Fibroblast of skin of abdomen (primary cell): ENCODE data around the gene IFI27L2. TPM values are rescaled to one million over a fixed set of nuclear protein-coding genes. Genes with fewer than 3 reads are reported as not detected.
"Not testable (repeated sequence)": the region's sequence is repeated elsewhere in the genome, so short reads cannot be mapped to it uniquely, and the experiment has no call there.

Source experiments
- DNase-seq: peaks from one replicate; pipeline ENCODE4 v3.0.0-alpha.2; 2013
- polyA plus RNA-seq, 2 experiments: library from polyadenylated mRNA; unstranded; fragments of 120-200 nt; gene quantifications; one replicate each; pipeline ENCODE4 v1.2.1, GENCODE V29; 2013; ENCODE audit not compliant: insufficient read length in 2 of 2

Gene IFI27L2, protein sequence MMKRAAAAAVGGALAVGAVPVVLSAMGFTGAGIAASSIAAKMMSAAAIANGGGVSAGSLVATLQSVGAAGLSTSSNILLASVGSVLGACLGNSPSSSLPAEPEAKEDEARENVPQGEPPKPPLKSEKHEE
- polyA plus RNA-seq (2013, experiment 1 of 2; ENCODE audit: insufficient read length): 115 TPM
- 118 TPM for polyA plus RNA-seq (2013, experiment 2 of 2; ENCODE audit: insufficient read length)

DNA sequence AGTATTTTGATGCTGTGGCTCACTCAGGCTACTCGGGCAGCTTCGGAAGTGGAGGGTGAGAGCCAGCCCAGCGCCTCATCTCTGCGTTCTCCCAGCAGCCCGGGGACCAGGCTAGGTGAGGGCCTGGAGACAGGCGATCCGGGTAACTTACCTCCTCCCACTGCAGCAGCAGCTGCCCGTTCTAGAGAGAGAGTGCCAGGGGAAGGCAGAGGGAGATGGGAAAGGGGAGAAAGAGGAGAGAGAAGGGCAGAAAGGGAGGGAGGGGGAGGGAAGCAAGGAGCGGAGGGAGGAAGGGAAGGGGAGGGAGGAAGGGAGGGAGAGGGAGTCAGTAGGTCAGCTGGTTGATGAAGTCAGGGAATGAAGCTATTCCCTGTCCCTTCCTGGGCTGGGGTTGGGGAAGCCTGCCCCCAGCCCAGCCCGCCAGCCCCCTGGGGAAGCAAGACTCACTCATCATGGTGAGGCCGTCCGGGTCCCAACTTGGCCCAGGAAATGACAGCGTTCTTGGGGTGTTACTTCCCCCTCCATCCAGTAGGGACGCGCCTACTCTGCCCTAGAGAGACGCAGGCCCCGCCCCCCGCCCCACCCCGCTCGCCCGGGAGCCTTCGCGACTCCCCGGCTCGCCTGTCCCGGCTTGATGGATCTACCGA is at the start of gene IFI27L2:
Gene IFI27L2 (minus strand): TSS at position 494 of the 647 bp plus-strand sequence. CDS start 40 bp downstream, at position 454.
- peak; percentile 86 for DNase-seq

DNA sequence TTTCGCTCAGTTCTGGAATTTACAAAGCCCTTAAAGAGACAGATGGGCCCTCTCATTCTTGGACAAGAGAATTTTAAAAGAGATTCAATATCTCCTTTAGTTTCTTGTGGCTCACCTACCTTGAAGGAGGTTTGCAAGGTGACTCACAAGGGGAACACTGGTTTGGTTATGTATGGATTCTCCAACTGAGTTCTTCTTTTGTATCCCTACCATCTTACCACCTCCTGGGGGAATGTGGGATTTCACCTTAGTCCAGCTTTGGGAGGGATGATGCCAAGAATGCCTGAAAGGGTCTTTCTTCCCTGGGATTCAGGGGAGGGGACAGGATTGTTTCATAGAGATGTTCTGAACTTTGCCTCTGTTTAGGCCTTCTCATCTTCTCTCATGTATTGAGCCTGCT is 48.4 kb upstream of the IFI27L2 start:
- DNase-seq: no peak

DNA sequence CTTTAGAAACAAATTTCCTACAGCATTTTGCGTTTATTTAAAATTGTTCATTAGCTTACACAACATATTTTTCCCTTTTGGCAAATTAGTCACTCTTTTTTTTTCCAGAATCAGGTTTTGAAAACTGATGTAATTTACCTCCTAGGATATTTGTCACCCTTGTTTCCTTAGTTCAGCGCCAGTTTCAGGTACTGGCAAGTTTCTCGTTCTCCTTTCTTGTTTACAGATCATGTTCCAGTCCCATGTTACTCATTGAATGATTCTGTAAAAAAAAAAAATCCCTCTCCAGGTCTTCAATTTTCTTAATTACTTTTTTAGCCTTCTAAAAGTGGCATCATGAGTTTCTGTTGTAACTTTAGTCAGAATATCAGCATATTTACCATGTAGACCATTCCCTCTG is 47.4 kb upstream of the IFI27L2 start:
- no peak for DNase-seq

DNA sequence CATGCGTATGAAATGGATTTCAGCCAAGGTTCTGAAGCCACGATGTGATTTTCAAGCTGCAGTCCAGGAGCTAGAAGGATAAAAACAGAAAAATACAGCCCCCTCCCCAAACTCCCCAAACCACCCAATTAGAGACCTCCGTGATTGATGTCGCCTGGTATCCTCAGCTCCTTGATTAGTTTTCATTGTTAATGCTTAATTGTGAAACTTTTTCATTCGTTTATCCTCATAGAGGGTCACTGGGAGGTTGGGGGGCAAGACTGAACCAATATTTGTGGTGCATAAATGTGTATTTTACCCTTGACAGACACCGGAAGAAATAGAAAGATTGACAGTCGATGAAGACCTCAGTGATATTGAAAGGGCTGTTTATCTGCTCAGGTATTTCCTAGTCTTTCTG is 46.3 kb upstream of the IFI27L2 start:
- no peak for DNase-seq

DNA sequence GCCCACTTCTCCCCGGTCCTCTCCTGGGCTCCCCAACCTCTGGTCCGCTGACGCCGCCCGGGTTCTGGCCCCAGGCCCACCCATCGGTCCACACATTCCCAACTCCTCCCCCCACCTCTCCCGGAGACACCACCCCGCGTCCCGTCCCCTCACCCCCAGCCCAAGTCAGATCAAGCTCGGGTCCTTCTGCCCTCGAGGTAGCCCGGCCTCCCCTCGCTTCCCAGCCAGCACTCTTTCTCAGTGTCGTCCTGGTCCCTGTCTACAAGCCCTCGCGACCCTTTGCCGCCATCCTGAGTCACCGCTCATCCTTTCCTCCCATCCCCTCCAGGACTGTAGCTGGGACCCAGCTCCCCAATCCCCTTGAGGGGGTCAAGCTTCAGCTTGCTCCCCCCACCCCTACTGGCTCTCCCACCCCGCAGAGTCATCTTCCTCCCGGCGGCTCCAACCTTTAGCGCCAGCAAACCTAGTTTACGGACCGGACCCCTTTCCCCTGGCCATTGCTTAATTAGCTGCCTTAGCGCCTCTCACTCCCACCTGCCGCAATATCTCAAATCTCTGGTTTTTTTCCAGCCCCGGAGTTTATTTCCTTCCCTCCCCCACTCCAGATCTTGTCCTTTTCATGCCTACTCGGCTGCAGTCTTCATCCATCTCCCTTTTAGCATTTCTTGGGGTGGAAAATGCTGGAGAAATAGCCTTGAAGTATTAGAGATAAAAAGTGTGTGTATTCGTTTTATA is 45.8 kb upstream of the IFI27L2 start:
- no peak for DNase-seq

DNA sequence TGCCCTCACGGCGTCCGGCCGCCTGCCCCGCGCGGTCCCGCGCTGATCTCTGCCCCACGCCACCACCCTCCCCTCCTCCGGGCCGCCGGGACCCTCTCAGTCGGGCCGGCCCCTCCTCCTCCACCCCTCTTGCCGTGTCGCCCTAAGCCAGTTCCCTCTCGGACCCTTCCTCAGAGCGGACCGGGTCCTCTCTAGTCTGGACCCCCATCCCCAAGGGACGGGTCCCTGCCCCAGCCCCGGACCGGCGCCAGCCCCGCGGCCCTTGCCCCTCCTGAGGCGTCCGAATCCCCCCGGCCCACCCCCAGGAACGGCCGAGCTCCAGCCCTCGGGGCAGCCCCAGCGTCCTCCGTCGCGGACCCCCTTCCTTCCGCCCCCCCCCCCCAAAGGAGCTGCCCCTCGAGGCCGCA is 45.2 kb upstream of the IFI27L2 start:
- DNase-seq: no peak

DNA sequence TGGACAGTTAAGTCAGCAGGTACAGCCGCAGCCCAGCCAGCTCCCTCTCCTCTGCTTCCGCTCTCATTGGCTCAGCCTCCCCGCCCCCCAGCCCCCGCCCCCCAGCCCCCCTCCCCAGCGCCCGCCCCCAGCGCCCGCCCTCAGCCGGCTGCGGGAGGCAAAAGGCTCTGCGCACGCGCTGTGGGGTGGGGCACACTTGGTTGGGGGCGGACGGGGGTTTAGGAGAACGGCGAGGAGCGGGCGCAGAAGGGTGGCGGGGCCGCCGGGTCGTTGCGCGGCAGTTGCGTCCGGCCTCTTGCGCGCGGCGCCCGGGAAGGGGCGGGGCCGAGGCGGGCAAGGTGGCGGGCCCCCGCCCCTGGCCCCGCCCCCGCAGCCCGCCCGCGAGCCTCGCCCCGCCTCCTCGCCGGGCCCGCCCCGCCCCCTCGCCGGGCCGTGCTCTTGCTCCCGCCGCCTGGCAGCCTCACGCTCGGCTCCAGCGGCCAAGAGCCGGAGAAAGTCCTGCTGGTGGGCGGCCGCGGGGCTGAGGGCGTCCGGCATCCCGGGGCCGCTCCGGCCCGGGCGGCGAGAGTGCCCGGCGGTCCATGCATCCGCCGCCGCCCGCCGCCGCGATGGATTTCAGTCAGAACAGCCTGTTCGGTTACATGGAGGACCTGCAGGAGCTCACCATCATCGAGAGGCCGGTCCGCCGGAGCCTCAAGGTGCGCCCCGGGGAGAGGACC is 44.6 kb upstream of the IFI27L2 start, which contains the start of gene PPP4R4:
Gene PPP4R4 (plus strand): TSS at position 438 of the 719 bp plus-strand sequence. CDS start 144 bp downstream, at position 582.
- DNase-seq: peak; percentile 88

DNA sequence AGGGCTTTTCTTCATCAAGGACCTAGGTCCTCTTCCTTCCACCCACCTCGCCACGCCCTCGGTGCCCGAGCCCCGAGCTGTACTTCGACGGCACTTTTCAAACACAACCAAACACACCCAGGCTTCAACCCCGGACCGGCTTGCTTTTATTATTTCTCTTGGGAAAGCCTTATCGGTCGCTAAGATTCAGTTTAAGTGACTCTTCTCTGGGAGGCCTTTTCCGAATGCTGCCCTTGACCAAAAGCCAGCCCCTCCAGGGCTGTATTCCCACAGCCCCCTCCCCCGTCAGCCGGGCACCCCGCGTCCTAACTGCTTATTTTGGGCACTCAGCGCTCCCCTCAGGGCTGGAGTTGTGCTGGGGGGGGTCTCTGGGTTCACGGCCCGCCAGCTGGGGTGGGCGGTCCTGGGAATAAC is 44.1 kb upstream of the IFI27L2 start:
- DNase-seq: no peak

DNA sequence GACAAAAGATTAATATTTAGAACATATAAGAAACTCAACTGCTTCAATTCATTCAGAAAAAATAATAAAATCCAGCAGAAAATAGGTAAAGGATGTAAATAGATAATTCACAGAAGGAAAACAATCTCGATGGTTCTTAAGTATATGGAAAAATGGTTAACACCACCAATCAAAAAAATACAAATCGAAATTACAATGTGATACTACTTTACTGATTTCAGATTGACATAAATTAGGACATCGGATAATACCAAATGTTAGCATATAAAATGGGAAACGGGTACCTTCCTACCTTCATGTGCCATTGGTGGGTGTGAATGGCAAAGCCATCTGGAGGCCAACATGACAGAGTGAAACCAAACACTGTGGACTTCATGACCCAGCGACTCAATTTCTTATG is 43.1 kb upstream of the IFI27L2 start:
- no peak for DNase-seq

DNA sequence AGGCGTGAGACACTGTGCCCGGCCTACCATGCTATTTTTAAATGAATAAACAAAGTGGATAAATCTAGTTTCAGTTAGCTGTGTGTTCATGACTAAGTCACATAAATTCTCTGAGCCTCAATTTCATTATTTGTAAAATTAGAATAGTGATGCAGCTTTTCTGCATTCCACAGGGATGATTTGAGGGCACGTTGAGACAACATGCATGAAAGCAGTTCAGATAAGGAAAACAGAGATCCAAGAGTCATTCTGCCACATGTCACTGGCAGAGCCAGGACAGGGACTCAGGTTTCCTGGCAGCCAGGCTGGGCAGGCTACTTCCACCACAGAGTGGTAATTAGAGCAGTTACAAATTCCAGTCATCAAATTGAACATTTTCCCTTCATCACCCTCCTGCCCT is 41.8 kb upstream of the IFI27L2 start:
- no peak for DNase-seq

DNA sequence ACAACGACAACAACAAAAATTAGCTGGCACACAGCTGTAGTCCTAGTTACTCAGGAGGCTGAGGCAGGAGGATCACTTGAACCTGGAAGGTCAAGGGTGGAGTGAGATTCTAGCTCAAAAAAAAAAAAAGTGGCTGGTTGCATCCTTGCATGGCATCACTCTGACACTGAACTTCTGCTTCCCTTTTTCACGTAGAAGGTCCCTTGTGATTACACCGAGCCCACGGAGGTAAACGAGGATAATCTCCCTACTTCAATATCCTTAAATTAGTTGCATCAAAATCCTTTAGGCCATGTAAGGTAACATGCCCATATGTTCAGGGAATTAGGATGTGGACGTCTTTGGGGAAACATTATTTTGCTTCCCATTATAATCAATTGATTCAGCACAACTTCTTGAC is 40.7 kb upstream of the IFI27L2 start:
- DNase-seq: no peak

DNA sequence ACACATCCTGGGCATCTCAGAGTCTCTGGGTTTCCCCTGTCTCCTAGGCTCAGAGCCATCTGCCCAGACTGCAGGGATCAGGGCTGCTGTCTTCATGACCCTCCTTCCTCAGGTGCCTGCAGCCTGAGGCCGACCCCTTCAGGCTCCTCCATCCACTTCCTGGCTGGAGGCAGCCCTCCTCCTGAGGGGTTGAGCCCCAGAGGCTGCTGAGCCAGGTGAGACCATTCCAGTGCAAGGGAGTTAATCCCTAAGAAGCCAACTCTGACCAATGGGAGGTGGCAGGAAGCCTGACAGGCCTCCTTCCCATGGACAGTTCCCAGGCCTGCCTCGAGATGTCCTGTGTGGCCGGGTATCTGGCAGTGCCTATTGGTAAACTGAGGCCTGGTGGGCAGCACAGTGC is 36.3 kb upstream of the IFI27L2 start:
- DNase-seq: no peak

DNA sequence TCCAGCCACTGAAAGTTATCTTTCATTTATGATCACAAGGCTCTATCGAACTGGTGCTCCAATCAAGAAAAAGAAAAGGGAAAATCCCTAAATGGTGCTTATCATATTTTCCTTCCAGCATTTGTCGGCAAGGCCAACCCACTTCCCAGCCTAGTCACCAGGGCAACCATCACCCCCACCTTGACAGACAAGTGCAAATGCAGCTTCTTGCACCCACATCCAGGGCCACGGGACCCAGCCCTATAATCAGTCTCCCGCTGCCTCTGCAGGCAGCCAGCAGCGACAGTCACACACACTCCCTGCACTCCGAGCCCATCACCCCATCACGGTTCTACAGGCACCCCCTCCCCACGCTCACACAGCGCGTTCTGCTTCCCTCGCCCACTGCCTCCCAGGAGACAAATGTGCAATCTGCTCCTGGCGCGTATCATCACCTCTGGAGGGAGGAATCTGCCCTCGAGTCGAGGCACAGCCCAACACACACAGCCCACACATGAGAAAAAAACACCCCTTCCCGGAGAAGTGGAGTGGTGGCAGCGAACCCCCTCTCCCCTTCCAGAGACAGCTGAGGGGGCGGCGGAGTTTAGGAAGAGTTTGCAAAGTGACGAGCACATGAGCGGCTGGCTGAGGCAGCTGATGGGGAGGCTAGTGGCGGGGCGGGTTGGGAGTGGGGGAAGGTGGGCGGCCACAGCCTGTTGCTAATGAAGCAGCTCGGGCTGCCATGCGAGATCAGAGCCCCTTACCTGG is 35.5 kb upstream of the IFI27L2 start:
- no peak for DNase-seq

DNA sequence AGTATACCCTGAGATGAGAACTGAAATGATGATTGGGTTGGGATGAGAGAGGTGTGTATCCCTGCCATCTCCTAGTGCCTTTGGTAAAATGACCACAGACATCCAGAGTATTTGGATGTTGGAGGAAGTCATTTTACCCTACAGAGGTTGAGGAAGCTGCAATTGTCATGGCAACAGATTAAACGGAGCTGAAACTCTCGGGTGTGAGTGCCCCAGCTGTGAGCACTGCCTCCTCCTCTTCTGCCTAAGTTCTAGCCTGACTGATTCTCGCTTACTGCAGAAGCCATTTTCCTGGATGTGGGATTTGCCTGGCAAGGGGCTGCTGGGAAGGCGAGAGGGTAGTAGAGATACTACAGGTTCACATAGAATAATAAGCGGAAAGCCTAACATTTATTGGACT is 34.4 kb upstream of the IFI27L2 start:
- DNase-seq: no peak

DNA sequence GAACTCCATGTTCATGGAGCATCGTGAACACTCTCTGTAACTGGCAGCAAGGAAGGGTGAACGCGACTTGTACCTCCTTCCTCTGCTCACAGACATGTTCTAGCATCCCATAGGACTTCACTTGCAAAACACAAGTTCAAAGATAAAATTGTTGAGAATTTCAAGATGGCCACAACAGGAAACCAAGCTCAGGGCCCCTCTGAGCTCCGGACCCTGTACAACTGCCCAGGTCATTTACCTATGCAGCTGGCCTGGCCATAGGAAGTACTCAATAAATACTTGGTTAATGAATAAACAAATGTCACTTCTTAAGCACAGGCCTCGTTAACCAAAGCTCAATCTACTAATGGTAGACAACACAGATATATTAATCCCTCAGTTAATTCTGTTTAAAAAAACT is 33.1 kb upstream of the IFI27L2 start:
- no peak for DNase-seq

DNA sequence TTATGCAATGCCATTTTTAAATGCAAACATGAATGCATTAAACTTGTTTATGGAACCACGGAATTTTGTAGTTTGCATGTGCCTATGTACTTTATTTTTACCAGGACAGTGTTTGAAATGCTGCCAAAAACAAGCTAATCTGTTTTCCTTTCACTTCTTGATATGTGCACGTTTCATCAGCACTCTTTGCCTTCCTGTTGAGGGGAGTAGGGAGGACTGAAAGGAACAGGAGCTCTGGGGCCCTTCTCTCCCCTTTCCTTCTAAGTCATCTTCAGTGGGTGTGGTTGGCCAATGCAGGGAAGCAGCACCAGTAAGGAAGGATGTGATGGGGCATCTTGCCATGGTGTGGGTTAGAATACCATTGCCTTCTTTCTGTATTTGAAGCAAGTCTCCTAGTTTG is 32.6 kb upstream of the IFI27L2 start:
- DNase-seq: no peak

DNA sequence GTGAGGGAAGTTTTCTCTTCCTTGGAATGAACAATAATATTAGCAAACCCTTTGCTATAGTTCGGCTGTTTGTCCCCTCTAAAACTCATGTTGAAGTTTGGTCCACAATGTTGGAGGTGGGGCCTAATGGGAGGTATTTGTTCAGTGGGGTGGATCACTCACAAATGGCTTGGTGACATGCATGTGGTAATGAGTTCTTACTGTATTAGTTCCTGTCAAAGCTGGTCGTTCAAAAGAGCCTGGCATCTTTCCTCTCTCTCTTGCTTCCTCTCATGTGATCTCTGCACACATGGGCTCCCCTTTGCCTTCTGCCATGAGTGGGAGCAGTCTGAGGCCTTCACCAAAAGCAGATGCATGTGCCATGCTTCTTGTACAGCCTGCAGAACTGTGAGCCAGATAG is 31.7 kb upstream of the IFI27L2 start:
- DNase-seq: no peak

DNA sequence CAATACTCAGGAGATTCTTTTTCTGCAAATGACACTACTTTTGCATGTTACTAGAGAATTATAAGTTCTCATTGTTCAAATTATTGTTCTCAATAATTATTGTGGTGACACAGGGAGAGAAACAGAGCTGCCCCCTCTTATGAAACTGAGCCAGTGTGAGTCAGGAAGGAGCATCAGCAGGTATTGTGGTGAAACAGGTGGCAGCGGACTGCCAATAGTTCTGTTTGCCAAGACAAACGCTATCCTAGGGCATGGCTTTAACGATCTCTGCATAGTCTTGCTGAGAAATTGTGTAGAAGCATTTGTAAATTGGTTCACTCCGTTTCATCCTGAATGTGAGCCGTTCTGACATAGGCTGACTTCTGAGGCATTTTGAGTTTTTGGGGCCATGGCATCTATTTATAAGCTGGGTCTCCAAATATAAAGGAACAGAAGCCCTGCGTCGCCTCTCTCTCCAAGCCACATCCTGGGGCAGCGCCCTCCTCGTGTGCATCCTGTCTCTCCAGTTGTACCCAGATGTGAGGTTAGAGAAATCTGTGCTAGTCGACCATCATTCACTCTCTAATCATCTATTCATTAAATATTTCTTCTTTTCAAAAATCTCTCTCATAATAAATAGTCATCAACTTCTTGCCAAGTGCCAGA is 29.0 kb upstream of the IFI27L2 start:
- DNase-seq: no peak

DNA sequence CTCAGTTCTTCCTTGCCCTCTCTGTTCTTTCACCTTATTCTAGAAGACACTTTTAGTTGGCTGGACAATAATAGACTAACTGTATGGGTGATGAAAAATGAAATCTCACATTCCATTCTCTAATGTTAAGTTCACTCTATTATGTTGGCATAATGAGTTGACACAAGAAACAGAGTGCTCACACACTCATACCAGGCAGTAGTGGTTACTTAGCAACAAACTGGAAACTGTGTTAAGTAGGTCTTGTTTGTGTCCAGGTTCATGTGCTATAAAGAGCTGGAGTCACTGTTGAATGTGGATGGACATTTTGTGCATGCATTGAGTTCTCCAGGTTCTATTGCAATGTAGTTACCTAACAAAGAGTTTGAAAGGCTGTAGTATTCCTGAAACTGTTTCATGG is 27.8 kb upstream of the IFI27L2 start:
- DNase-seq: no peak

DNA sequence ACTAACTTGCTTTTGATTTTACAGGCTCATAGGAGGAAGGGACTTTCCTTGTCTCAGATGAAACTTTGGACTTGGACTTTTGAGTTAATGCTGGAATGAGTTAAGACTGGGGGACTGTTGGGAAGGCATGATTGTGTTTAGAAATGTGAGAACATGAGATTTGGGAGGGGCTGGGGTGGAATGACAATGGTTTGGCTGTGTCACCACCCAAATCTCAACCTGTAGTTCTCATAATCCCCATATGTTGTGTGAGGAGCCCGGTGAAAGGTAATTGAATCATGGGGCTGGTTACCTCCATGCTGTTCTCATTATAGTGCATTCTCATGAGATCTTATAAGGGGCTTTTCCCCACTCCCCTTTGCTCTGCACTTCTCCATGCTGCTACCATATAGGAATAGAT is 26.7 kb upstream of the IFI27L2 start:
- DNase-seq: not testable (repeated sequence)

DNA sequence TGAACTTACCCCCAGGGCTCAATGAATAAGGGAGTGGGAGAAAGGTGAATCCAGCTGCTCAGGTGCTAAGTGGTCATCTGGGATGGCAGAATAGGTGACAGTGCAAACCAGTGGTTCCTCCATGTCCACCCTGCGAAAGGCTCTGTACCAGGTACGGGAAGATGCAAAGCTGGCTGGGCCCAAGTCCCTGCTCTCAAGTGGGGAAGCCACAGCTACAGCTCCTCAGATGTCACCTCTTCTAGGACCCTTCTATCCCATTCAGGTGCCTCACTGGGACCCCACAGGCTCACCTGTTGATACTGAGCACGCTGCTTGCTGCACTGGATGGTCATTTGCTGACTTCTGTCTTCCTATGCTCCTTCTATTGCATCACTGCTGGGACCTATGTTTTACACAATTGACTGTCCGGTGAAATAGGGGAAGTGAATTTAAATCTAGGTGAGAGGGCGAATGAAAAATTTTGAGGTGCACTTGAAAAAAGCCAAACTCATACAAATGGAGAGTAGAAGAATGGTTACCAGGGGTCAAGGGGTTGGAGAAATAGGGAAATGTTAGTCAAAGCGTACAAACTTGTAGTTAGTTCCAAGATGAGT is 24.4 kb upstream of the IFI27L2 start:
- no peak for DNase-seq
